ENCODE results near the gene ALK. TPM values are rescaled to one million over a fixed set of nuclear protein-coding genes. Genes with fewer than 3 reads are reported as not detected.

ALK gene
- total RNA-seq, 2 donors from 2014 or later, result 0.06 to 0.25 TPM

- DNase-seq, result no peak
- ATAC-seq, result no peak
- intact Hi-C loops (cut with DNase I, micrococcal nuclease), result no loop called here
These were observed 490.8 kb downstream of the ALK start for GRCh38 chr2:29430382-29431112.

- ATAC-seq (no peak), DNase-seq (no peak)
- intact Hi-C loops (cut with DNase I, micrococcal nuclease), result no loop called here
These were observed 495.0 kb downstream of the ALK start for GRCh38 chr2:29426354-29426753.

GRCh38 chr2:29425866-29426265 lies 495.5 kb downstream of the ALK start:
- intact Hi-C loops (cut with DNase I, micrococcal nuclease), result no loop called here
- no peak for DNase-seq
- no peak for ATAC-seq

- ATAC-seq (peak; percentile 47), DNase-seq (no peak)
- intact Hi-C loops (cut with DNase I, micrococcal nuclease), result no loop called here
These were observed 498.2 kb downstream of the ALK start for GRCh38 chr2:29423061-29423666.

- no peak for DNase-seq
- no peak for ATAC-seq
- intact Hi-C loops (cut with DNase I, micrococcal nuclease), result no loop called here
These were observed 500.2 kb downstream of the ALK start for GRCh38 chr2:29420999-29421782.

GRCh38 chr2:29420464-29420863 lies 500.9 kb downstream of the ALK start:
- no peak for DNase-seq
- intact Hi-C loops (cut with DNase I, micrococcal nuclease), result no loop called here
- ATAC-seq, result no peak

GRCh38 chr2:29417630-29418029 lies 503.8 kb downstream of the ALK start:
- no peak for ATAC-seq
- no peak for DNase-seq
- intact Hi-C loops (cut with DNase I, micrococcal nuclease), result no loop called here

GRCh38 chr2:29412197-29412925 lies 509.0 kb downstream of the ALK start:
- no peak for ATAC-seq
- DNase-seq, result no peak
- intact Hi-C loops (cut with DNase I, micrococcal nuclease), result no loop called here

- no peak for ATAC-seq
- intact Hi-C loops (cut with DNase I, micrococcal nuclease), result no loop called here
- DNase-seq, result no peak
These were observed 515.7 kb downstream of the ALK start for GRCh38 chr2:29405707-29406106.

GRCh38 chr2:29405266-29405665 lies 516.1 kb downstream of the ALK start:
- DNase-seq (no peak), ATAC-seq (no peak)
- intact Hi-C loops (cut with DNase I, micrococcal nuclease), result no loop called here

- DNase-seq (no peak), ATAC-seq (no peak)
- intact Hi-C loops (cut with DNase I, micrococcal nuclease), result no loop called here
These were observed 519.4 kb downstream of the ALK start for GRCh38 chr2:29401994-29402393.

- no peak for DNase-seq
- intact Hi-C loops (cut with DNase I, micrococcal nuclease), result no loop called here
- no peak for ATAC-seq
These were observed 520.3 kb downstream of the ALK start for GRCh38 chr2:29400930-29401653.

GRCh38 chr2:29398384-29399237 lies 522.8 kb downstream of the ALK start:
- DNase-seq (no peak), ATAC-seq (no peak)
- intact Hi-C loops (cut with DNase I, micrococcal nuclease), result no loop called here

- ATAC-seq, result no peak
- no peak for DNase-seq
- intact Hi-C loops (cut with DNase I, micrococcal nuclease), result no loop called here
These were observed 523.7 kb downstream of the ALK start for GRCh38 chr2:29397713-29398112.

- intact Hi-C loops (cut with DNase I, micrococcal nuclease), result no loop called here
- ATAC-seq, result no peak
- no peak for DNase-seq
These were observed 524.3 kb downstream of the ALK start for GRCh38 chr2:29397039-29397438.

GRCh38 chr2:29394981-29395350 lies 526.4 kb downstream of the ALK start:
- intact Hi-C loops (cut with DNase I, micrococcal nuclease), result no loop called here
- ATAC-seq (no peak), DNase-seq (no peak)

GRCh38 chr2:29394311-29394980 lies 526.9 kb downstream of the ALK start:
- ATAC-seq (no peak), DNase-seq (no peak)
- intact Hi-C loops (cut with DNase I, micrococcal nuclease), result no loop called here

Measured in left colon (tissue), 2 donors.